HG02763 (cell line): ENCODE results near the gene PTRHD1.
"Not testable (repeated sequence)": the region's sequence is repeated elsewhere in the genome, so short reads cannot be mapped to it uniquely, and the experiment has no call there.

Source experiments
- ATAC-seq: cut with Tn5 transposase; IDR thresholded peaks from one replicate; pipeline ENCODE4 v1.9.1; 2021; ENCODE audit warnings: mild to moderate bottlenecking, moderate library complexity; ENCODE audit not compliant: unreplicated experiment

PTRHD1 gene, protein sequence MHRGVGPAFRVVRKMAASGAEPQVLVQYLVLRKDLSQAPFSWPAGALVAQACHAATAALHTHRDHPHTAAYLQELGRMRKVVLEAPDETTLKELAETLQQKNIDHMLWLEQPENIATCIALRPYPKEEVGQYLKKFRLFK

DNA sequence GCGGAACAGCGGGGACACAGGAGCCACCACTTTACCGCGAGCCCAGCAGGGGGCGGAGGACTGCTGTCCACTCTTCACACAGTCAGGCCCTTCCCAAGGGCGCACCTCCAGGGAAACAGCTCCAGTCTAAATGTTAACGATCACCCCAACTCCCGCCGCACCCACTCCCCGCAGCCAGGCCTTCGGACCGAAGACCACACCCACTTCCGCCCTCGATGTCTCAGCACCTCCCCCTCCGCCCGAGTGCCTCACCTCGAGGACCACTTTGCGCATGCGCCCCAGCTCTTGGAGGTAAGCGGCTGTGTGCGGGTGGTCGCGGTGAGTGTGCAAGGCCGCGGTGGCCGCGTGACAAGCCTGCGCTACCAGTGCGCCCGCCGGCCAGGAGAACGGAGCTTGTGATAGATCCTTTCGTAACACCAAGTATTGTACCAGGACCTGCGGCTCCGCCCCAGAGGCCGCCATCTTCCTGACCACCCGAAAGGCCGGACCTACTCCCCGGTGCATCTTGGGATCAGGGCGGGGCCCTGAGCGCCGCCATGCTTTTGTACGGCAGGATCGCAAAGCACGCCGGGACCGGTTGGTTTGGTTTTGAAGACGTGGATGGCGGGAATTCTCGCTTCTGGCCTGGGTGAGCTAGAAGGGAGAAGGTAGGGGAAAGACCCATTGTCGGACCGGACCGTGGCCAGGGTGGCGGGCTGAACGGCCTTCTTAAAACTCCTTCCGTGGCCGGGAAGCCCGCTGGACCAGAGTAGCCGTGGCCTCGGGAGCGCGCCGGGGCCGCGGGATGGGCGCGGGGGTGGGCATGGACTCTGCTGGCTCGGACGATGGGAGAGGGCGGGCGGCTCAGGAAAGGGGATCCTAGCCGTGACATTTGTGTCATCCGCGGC lies at the start of gene PTRHD1, which contains the start of gene CENPO:
Gene PTRHD1 (minus strand): TSS at position 518 of the 887 bp plus-strand sequence. CDS start 14 bp downstream, at position 504.
Gene CENPO (plus strand): TSS at position 552 of the 887 bp plus-strand sequence. CDS start 495 bp downstream, outside the sequence.
- ATAC-seq: peak; percentile 94

DNA sequence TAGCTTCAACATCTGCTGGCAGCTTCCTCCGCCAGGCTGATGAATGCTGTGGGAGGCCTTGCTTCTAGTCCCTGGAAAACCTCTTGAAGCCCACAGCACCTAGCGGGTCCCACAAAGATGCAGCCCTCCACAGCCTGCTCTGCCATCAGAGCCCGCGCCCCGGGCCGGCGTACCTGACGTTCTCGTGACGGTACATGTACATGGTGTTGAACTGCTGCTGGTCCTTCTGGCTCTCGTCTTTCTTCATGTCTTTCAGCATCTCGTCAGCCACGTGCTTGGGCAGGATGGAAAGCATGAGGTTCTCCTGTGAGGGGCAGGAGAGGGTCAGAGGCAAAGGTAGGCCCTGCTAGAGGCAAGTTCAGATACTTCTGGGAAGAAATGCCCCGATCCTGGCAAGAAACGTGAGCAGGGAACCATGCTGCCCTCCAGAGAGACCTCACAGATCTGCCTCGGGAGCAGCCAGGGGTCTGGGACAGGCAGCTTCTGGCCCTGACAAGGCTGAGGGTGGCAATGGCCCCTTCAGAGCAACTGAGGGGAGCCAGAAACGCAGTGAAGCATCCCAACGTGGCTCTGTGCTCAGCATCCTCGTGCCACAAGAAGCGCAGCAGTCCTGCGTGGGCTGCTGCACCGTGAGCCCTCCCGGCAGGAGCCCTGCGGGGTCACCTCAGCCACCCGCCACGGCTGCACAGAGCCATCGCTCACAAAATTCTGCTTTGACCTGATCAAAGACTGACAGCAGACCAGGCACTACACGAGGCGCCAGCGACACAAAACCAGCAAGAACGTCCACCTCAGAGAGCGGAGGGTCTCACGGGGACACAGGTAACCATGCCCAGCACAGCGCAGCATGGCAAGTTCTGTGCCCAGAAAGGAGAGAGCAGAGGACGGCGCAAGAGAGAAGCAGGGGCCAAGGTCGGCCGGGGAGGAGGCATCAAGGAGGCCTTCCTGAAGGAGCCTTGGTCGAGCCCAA lies 49.2 kb upstream of the PTRHD1 start:
- no peak for ATAC-seq

DNA sequence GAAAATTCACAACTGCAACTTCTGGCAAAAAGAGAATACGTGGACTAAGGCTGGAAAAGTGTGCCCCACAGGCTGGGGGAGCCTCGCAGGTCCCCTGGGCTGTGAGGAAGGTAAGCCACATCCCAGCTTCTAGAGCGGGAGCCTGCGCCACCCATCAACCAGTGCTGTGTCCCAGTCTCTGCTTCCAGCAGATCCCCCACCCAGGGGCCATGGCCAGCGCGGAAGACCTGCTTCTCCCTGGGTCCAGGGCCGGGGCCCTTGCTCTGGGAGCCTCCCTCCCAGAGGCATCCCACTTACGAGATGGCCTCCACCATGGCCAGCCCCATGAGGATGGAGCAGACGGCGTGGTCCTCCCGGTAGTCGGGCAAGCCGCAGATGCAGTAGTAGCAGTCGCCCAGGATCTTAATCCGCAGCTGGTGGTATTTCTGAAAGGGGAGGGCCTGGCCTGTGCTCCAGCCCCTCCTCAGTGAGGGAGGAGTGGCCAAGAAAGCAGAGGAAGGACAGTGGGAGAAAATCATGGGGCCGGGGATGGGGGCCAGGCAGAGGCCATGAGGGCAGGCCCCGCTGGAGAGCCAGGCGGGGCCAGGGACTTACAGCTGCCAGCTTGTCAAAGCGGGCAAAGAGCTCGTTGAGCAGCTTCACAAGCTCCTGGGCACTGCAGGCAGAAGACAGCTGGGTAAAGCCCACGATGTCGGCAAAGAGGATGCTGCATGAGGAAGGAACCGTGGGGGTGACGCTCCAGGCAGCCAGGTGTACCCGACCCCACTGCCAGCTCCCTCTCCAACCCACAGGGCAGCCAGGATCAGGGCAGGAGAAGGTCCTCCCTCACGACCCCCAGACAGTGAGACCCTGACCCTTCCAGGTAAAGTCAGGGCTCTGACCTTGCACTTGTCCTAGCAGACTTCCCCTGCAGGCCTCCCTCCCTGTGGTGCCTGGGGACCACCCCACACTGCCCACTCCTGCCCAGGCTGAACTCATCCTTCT lies 48.1 kb upstream of the PTRHD1 start:
- no peak for ATAC-seq

DNA sequence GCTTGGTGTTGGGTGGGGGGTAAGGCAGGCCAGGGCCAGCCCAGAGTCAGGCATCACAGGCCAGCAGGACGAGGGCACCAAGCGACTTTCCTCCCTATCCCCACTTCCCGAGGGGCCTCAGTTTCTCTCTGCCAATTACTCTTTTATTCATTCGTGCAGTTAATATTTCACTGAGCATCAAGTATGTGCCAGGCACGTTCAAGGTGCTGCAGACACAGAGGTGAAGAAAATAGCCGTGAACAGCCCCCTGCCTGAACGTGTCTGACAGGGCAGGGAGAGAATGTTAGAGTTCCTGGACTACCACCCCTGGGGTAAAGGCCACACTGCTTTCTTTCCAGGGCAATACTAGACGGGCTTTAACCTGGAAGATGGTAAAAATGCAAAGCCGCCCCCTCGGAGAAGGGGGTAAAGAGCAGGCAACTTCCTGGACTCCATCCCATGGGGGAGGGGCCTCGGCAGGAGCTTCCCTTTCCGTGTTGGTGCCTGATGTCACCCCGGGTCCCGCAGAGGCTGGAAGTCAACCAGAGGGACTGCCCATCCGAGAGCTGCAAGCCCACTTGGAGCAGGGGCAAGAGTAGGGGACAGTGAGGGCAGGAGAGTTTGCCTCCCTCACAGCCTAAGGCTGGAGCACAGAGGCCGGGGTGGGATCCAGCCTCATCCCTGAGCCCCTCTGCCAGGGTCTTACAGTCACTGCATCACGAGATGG lies 47.1 kb upstream of the PTRHD1 start:
- ATAC-seq: no peak

DNA sequence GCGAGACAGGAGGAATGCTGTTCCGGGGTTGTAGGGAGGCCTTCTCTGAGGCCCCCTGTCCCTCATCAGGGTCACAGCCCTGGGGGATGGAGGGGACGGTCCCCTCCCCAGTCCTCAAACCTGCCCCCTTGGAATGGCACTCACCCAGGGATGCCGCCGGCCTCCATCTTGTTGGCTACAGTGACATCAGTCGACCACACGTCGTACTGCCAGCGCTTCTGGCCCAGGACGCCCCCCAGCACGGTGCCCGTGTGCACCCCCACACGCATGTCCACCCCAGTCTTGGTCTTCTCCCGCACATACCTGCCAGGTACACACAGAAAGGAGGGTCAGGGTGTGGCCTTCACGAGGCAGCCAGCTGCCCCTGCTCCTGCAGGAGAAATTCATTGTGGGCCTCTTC lies 46.5 kb upstream of the PTRHD1 start:
- no peak for ATAC-seq

DNA sequence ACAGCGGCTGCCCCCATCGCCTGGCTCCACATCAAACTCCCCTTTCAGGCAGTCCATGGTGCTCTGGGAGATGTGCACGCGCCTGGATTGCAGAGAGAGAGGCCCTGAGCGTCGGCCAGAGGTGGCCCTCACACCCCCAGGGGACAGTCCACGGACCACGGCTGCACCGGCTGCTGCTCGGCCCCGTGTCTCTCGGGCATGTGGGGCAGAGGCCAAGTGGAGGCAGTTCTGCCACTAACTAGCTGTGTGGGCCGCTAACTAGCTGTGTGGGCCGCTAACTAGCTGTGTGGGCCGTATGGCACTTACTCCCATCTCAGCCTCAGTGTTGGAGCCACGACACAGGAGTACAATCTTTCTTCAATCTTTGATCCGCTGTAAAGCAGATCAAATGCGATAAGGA lies 45.4 kb upstream of the PTRHD1 start:
- no peak for ATAC-seq

DNA sequence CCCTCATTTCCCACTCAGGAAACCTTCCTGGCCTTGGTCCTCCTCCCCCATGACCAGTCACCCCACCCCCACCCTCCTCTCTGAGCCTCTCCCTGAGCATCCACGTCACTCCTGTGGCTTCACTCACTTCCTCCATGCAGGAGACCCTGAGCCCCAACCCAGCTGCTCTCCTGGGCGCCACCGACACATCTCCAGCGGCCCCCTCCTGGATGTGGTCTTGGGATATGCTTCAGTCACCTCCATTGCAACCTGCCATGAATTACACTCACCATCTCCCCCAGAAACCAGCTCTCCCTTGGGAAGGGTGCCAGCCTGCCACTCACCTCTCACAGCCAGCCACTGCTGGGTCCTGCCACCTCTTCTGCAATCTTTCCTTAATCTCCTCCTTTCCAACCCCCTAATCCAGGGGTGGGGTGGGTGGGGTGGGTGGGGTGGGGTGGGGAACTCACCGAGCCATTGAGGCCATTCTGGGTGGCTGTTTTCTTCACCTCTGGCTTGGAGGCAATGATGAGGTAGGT lies 44.9 kb upstream of the PTRHD1 start:
- ATAC-seq: no peak

DNA sequence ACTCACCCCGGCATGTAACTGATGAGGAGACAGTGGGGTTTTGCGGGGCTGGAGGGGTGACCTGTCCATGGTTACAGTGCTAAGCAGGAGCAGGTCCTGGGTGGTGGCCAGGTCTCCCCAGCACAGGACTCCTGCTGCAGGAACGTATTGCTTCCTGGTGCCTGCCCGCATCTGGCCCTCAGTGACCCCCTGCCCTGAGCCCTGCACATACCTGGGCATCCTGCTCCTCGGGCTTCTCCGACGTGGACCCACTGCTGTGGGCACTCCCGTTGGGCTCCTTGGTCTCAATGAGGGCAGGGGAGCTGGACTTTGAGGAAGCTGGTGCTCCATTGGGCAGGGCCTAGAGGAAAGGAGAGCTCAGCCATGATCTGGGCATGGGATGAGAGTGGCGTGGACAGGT lies 43.5 kb upstream of the PTRHD1 start:
- ATAC-seq: no peak

DNA sequence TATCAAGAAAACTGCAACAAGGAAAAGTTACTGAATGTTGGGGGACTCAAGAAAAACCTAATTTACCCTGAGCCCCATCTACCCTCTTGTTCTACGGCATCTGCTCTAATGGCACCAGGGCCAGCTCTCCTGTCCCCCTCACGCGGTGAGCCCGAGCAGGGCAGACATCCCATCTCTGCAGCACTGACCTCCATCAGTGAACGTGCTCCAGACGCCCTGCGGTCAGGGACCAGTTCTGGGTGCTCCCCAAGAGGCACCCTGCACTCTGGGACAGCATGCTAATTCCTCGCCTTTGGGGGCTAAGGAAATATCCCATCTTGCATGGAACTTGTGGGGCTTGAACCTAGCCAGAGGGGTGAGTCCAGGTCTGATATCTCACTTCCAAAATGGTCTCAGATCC lies 43.0 kb upstream of the PTRHD1 start:
- no peak for ATAC-seq

DNA sequence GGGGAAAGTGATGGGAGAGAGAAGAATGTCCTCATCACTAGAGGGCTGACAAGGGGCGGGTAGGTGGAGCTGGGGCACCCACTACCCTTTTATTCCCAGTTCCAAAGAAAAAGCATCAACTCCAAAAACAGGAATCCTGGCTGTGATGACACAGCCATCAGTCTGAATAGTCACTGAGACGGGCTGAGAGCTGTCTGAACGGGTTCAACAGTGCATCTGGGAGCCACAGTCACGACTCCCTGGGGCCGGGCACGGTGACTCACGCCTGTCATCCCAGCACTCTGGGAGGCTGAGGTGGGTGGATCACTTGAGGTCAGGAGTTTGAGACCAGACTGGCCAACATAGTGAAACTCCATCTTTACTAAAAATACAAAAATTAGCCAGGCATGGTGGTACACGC lies 42.2 kb upstream of the PTRHD1 start:
- not testable (repeated sequence) for ATAC-seq

DNA sequence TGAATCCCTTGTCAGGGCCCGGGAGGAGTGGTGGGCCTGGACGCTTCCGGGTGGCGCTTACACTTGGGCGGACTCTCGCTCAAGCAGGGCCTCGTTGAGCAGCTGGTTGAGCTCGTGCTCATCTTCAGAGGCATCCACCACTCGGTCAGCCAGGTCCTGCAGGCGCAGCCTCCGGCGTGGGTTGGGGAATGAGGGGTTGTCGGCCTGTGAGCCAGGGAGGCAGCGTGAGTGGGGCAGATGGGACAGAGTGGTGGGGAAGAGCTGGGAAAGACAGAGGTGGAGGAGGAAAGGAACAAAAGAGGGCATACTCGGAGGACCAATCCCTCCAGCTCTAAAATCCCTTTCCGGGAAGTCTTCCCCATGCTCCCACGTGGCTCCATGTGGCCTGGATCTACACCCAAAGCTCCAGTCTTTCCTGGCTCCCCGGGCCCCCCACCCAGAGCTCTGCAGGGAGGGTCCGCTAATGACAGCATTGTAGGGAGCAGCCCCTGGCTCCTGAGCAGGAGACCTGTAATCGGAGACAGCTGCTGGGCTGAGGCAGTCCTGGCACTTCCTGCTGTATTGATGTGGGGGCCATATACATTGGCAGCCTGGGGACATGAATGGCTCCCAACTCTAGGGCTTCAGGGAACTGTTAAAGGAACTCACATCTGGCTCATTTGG lies 41.7 kb upstream of the PTRHD1 start:
- no peak for ATAC-seq

DNA sequence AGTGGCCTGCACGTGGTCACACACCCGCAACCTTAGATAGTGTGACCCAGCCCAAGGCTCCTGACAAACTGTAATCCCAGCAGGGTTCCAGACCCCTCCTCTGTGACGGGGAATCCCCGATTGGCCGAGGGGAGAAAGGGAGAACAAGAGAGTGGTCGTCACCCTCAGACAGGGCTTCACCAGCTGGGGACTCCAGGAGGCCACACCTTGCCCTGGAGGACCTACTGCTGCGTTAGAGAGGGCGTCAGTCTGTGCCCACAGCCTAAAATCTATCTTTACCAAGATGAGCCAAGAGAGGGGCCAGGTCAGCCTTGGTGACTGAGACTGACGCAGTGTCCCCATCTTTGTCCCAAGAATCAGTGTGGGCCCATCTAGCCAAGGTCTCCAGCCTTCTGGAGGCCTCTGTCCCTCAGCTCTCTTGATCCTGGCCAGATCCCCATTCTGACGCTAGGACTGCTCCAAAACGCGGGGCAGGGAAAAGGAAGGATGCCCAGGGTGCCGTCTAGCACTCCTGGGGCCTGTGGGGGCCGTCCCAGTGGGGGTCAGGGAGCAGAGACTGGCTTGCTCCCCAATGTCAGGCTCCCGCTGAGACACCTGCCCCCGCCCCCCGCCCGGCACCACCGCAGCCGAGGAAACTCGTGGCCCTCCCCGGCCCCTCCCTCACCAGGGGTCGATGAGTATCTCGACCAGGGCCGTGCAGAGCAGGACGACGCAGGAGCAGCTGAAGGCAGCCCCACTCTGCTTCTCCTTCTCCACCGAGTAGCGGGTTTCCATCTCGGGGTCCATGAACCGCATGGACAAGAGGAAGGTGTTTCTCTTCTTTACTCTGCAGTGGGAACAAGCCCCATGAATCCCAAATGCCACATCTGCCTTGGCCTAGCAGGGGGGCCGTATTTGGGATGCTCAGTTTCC lies 40.9 kb upstream of the PTRHD1 start:
- ATAC-seq: no peak

DNA sequence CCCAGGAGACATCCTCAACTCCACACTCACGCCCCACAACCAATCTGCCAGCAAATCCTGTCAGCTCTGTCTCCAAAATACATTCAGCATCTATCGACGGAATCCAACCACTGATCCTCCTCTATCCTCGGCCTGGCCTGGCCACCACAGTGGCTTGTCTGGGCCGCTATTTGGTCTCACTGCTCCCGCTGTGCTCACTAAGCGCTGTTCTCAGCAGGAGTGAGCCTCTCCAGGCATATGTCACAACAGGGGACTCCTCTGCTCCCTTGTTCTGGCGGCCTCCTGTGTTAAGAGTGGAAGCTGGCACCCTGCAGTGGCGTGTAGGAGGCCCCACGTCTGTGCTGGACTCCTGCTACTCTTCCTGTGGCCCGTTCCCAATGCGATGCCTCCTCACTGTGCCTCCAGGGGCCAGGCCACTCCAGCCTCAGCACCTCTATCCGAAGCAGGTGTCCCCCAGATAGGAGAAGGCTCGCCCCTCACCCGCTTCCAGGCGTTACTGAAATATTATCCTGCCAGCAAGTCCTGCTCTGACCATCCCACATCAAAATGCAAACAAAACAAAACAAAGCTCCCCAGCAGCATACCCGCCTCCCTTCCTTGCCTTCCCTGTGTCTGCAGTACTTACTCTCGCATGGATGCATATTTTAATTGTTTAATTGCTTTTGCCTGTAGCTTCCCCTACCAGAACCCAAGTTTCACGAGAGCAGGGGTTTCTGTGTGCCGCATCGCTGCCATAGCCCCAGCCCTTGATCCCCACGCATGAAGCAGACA lies 39.9 kb upstream of the PTRHD1 start:
- no peak for ATAC-seq

DNA sequence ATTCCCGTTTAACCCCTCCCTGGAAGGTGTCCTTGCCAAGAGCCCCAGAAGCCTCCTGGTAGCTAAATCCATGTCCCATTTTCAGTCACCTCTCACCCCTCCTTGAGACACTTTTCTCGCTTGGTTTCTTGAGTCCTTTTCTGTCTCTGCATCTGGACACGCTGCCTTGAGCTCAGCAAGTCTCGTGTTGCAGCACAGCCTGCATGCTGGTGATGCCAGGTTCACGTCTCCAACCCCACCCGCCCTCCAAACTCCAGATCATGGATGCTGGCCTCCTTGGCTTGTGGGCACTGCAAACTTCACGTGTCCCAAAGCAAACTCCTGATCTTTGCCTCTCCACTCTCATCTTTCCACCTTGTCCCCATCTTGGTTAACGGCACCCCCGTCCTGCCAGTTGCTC lies 39.3 kb upstream of the PTRHD1 start:
- ATAC-seq: no peak

DNA sequence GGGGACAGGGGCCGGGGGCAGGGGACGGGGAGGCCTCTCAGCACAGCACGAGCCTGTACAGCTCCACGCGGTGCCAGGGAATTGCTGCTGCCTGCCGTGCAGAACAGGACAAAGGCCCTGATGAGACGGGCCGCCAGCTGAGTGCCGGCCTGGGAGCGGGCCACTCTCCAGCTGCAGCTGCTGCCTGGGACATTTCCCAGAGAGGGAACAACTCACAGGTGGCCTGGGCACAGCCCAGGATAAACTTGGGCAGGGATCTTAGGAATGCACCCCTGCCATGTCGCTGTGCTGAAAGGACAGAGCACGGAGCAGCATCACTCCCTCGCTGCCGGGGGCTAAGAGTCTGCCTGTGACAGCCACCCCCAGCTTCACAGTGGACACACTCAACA lies 38.9 kb upstream of the PTRHD1 start:
- no peak for ATAC-seq

DNA sequence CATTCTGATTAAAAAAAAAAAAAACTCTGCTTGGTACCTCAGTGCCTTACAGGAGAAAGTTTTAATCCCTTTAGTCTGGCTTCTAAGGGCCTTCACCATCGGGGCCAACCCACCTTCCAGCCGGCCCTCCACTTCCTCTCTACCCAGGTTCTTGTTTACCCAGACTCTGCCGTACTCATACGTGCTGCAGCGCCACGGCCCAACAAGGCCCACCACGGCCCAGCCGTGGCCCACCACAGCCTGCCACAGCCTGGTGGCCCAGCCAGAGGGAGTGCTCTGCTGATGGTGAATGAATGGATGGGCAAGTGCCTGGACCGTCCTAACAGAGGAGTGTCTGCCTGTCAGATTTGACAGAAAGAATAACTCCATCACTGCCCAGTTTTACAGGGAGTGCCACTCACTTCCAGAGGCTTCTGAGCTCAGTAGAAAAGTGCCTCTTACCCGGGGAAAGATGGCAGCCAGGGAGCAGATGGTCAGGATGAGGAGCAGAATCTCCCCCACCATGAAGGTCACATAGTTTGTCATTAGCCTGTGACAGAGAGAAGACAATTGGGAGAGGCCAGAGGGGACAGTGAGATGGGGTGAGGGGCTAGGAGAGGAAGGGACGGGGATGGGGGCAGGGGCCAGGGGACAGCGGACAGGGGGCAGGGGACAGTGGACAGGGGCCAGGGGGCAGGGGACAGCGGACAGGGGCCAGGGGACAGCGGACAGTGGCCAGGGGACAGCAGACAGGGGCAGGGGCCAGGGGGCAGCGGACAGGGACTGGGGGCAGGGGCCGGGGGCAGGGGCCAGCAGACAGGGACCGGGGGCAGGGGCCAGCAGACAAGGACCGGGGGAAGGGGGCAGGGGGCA lies 38.3 kb upstream of the PTRHD1 start:
- ATAC-seq: no peak
